ENCODE data around the gene ELFN2. TPM values are rescaled to one million over a fixed set of nuclear protein-coding genes. Genes with fewer than 3 reads are reported as not detected.

Gene ELFN2
- total RNA-seq, 1 experiment from 2014 or later = 10.0 TPM

GRCh38 chr22:37390075-37390474 is 37.2 kb downstream of the ELFN2 start:
- ATAC-seq (no peak), DNase-seq (no peak)
- Histone ChIP-seq H3K79me2 (ENCODE audit: low read length) (no peaks in the 10 kb centered on the region), H3K9me2 (replicated peaks; ENCODE audit: low read length) (no peaks in the 10 kb centered on the region), H3K9me3 (ENCODE audit: low read length) (no peaks in the 10 kb centered on the region), H3K36me3 (ENCODE audit: low read depth, low read length) (no peaks in the 10 kb centered on the region), H3K4me3 (ENCODE audit: low read length) (no peak overlapping the region), H3K4me1 (ENCODE audit: insufficient read depth, low read length) (no peaks in the 10 kb centered on the region), H3K4me2 (ENCODE audit: low read length) (no peak overlapping the region), H3K27ac (ENCODE audit: low read length) (no peak overlapping the region), H3K9ac (ENCODE audit: low read length) (no peak overlapping the region), H3K27me3 (ENCODE audit: low read length) (no peaks in the 10 kb centered on the region), H4K20me1 (ENCODE audit: low read length) (no peaks in the 10 kb centered on the region), H3F3A (ENCODE audit: low read length, unreplicated experiment) (no peaks in the 10 kb centered on the region), H2AFZ (ENCODE audit: low read length) (no peak overlapping the region)
- CTCF ChIA-PET = no interaction called here
- POLR2A ChIA-PET (ENCODE audit: unreplicated experiment) = no interaction called here
- TF ChIP-seq EZH2 (IDR thresholded peaks at IDR 0.05; ENCODE audit: low read length, unreplicated experiment) (no peak), CTCF (conservative IDR thresholded peaks at IDR 0.05; ENCODE audit: low read depth, low read length) (no peak), EZH2phosphoT487 (IDR thresholded peaks at IDR 0.05; ENCODE audit: borderline replicate concordance, low read length) (no peak)
- intact Hi-C loops (cut with micrococcal nuclease) = no loop called here
- no TSS peak for BruUV-seq (replicated peaks)

- H3K4me1 ChIP-seq (ENCODE audit: insufficient read depth, low read length) = no peaks in the 10 kb centered on the region
- no TSS peak for BruUV-seq (replicated peaks)
- H3K36me3 ChIP-seq (ENCODE audit: low read depth, low read length) = no peaks in the 10 kb centered on the region
- ChIA-PET POLR2A (ENCODE audit: unreplicated experiment) (no interaction called here), CTCF (no interaction called here)
- H3K9me3 ChIP-seq (ENCODE audit: low read length) = no peaks in the 10 kb centered on the region
- DNase-seq (no peak), ATAC-seq (no peak)
- no peak overlapping the region for H3K27ac ChIP-seq (ENCODE audit: low read length)
- H4K20me1 ChIP-seq (ENCODE audit: low read length) = no peaks in the 10 kb centered on the region
- no peaks in the 10 kb centered on the region for H3F3A ChIP-seq (ENCODE audit: low read length, unreplicated experiment)
- H3K9me2 ChIP-seq (replicated peaks; ENCODE audit: low read length) = no peaks in the 10 kb centered on the region
- intact Hi-C loops (cut with micrococcal nuclease) = no loop called here
- TF ChIP-seq EZH2 (IDR thresholded peaks at IDR 0.05; ENCODE audit: low read length, unreplicated experiment) = no peak
- TF ChIP-seq CTCF (conservative IDR thresholded peaks at IDR 0.05; ENCODE audit: low read depth, low read length) = no peak
- TF ChIP-seq EZH2phosphoT487 (IDR thresholded peaks at IDR 0.05; ENCODE audit: borderline replicate concordance, low read length) = no peak
- H3K4me3 ChIP-seq (ENCODE audit: low read length) = no peak overlapping the region
- no peak overlapping the region for H2AFZ ChIP-seq (ENCODE audit: low read length)
- no peak overlapping the region for H3K4me2 ChIP-seq (ENCODE audit: low read length)
- no peaks in the 10 kb centered on the region for H3K27me3 ChIP-seq (ENCODE audit: low read length)
- no peak overlapping the region for H3K9ac ChIP-seq (ENCODE audit: low read length)
- H3K79me2 ChIP-seq (ENCODE audit: low read length) = no peaks in the 10 kb centered on the region
These were observed 38.7 kb downstream of the ELFN2 start for GRCh38 chr22:37388538-37388937.

- H3K9me3 ChIP-seq (ENCODE audit: low read length) = no peaks in the 10 kb centered on the region
- no peak overlapping the region for H3K4me2 ChIP-seq (ENCODE audit: low read length)
- no peak overlapping the region for H2AFZ ChIP-seq (ENCODE audit: low read length)
- H3K36me3 ChIP-seq (ENCODE audit: low read depth, low read length) = no peaks in the 10 kb centered on the region
- H4K20me1 ChIP-seq (ENCODE audit: low read length) = no peaks in the 10 kb centered on the region
- H3K27me3 ChIP-seq (ENCODE audit: low read length) = no peaks in the 10 kb centered on the region
- no peak for ATAC-seq
- TF ChIP-seq EZH2 (IDR thresholded peaks at IDR 0.05; ENCODE audit: low read length, unreplicated experiment) = no peak
- no peak for TF ChIP-seq CTCF (conservative IDR thresholded peaks at IDR 0.05; ENCODE audit: low read depth, low read length)
- no peak for TF ChIP-seq EZH2phosphoT487 (IDR thresholded peaks at IDR 0.05; ENCODE audit: borderline replicate concordance, low read length)
- POLR2A ChIA-PET (ENCODE audit: unreplicated experiment) = no interaction called here
- H3K9ac ChIP-seq (ENCODE audit: low read length) = no peak overlapping the region
- intact Hi-C loops (cut with micrococcal nuclease) = no loop called here
- no peak for DNase-seq
- no peak overlapping the region for H3K27ac ChIP-seq (ENCODE audit: low read length)
- no peaks in the 10 kb centered on the region for H3K79me2 ChIP-seq (ENCODE audit: low read length)
- no peaks in the 10 kb centered on the region for H3K4me1 ChIP-seq (ENCODE audit: insufficient read depth, low read length)
- CTCF ChIA-PET = no interaction called here
- BruUV-seq (replicated peaks) = no TSS peak
- H3K4me3 ChIP-seq (ENCODE audit: low read length) = no peak overlapping the region
- no peaks in the 10 kb centered on the region for H3K9me2 ChIP-seq (replicated peaks; ENCODE audit: low read length)
- no peaks in the 10 kb centered on the region for H3F3A ChIP-seq (ENCODE audit: low read length, unreplicated experiment)
These were observed 39.5 kb downstream of the ELFN2 start for GRCh38 chr22:37387793-37388192.
